Esophagus squamous epithelium (tissue), 5 donors: Measurements from ENCODE around the gene MTTP. TPM values are rescaled to one million over a fixed set of nuclear protein-coding genes. Genes with fewer than 3 reads are reported as not detected.

ENCODE experiments used
- DNase-seq: peaks from one replicate; lab custom pipeline; 2025; lab: John Stamatoyannopoulos, UW
- H3K27ac ChIP-seq, 4 donors: fragments of 200-600 bp; sonication (generic); one replicate each; pipeline ENCODE4 v1.5.1; 2016 to 2019; ENCODE audit warnings: mild to moderate bottlenecking in 1 of 4
- H3K27me3 ChIP-seq, 4 donors: fragments of 200-600 bp; sonication (generic); 1 replicate in 3 of 4; 2 replicates in 1 of 4; pipeline versions ENCODE4 v1.5.1 to v1.6.0; 2017 to 2021; ENCODE audit warnings: antibody characterized with exemption in 1 of 4
- H3K36me3 ChIP-seq, 3 donors: fragments of 200-600 bp; sonication (generic); one replicate each; pipeline ENCODE4 v1.5.1; 2016 to 2019
- H3K4me1 ChIP-seq, 3 donors: fragments of 200-600 bp; sonication (generic); one replicate each; pipeline ENCODE4 v1.5.1; 2017 to 2019
- H3K4me3 ChIP-seq, 4 donors: fragments of 200-600 bp; sonication (generic); 1 replicate in 3 of 4; 2 replicates in 1 of 4; pipeline ENCODE4 v1.5.1; 2016 to 2019; ENCODE audit warnings: mild to moderate bottlenecking in 2 of 4, moderate library complexity in 1 of 4
- H3K9me3 ChIP-seq, 3 donors: fragments of 200-600 bp; sonication (generic); one replicate each; pipeline ENCODE4 v1.5.1; 2016 to 2019
- POLR2A ChIP-seq, 4 donors: fragments of 450-650 bp; IDR thresholded peaks; one replicate each; pipeline ENCODE4 v1.6.1; 2017; ENCODE audit warnings: antibody characterized with exemption in 4 of 4, mild to moderate bottlenecking in 4 of 4, moderate library complexity in 3 of 4
- WGBS, 2 donors: methylation state at CpG; one replicate each; pipeline ENCODE4 v1.1.5; 2018; 5-methylcytosine and 5-hydroxymethylcytosine counted together
- intact Hi-C: fragments of 100-400 bp; cut with DNase I; formaldehyde crosslinking; loops from one replicate; pipeline ENCODE4 v1.15.0; 2022
- total RNA-seq, 4 donors: library from RNA; depleted of rRNA; stranded (reverse); fragments of >200 nt; gene quantifications; one replicate each; pipeline ENCODE4 v1.1.0, GENCODE V29; 2016
- TF ChIP-seq, protein P1 (sequence below), 6 experiments: fragments of 450-650 bp in 4 of 6; fragments of 200-600 bp in 2 of 6; sonication (generic) in 2 of 6; IDR thresholded peaks; one replicate each; pipeline ENCODE4 v1.5.1; 2016 to 2019; ENCODE audit warnings: antibody characterized with exemption in 6 of 6, mild to moderate bottlenecking in 4 of 6, moderate library complexity in 4 of 6
- donor health status: DM: yes; HTN: yes; CAD: no.

Gene MTTP
- total RNA-seq, 4 donors from 2014 or later = 0.13 to 0.41 (median 0.19) TPM; not detected in 1

DNA sequence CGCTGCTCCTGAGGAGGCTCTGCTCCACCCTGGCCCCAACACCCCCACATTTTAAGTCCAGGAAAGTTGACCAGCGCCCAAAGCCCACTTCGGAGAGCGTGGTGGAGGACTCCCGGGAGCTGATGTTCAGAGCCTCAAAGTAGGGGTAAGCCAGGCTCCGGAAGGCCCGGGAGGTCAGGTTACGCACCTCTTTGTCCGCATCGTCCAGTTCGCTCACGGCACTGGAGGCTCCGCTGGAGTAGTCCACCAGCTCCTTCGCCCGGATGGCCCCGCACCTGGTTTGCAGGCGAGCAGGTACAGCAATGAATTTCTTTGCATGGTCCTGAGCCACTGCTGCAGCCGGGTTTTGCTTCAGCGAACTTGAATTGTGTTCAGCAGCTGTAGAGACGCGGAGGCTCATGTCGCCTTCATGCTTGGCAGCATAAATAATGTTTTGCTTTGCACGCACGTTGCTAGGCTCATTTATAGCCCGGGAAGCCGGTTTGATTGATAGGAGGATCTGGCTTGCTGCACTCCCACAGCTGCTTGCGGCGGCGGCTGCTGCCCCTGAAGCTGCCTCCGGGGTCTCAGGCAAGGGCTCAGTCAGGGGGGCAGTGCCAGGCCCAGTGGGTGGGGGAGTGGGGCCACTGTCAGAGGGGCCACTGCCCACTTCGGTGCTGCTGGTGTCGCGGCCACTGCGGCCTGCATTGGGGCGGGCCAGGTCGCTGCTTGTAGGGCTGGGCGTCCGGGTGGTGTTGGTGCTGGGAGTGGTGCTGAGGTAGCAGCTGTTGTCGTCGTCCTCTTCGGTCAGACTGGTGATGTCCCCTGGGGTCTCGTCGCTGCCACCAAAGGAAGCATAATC, 78.2 kb downstream of the MTTP start:
- Histone ChIP-seq H3K36me3 (no peaks in the 10 kb centered on the region), H3K9me3 (no peaks in the 10 kb centered on the region), H3K4me1 (peaks cover 0 to 41% (median 12%) of the 10 kb centered on the region in 3 donors), H3K27ac (no peak overlapping the region), H3K27me3 (peaks cover 0 to 39% (median 0%) of the 10 kb centered on the region in 4 donors), H3K4me3 (no peak overlapping the region)
- no peak for DNase-seq
- TF ChIP-seq, protein P1, sequence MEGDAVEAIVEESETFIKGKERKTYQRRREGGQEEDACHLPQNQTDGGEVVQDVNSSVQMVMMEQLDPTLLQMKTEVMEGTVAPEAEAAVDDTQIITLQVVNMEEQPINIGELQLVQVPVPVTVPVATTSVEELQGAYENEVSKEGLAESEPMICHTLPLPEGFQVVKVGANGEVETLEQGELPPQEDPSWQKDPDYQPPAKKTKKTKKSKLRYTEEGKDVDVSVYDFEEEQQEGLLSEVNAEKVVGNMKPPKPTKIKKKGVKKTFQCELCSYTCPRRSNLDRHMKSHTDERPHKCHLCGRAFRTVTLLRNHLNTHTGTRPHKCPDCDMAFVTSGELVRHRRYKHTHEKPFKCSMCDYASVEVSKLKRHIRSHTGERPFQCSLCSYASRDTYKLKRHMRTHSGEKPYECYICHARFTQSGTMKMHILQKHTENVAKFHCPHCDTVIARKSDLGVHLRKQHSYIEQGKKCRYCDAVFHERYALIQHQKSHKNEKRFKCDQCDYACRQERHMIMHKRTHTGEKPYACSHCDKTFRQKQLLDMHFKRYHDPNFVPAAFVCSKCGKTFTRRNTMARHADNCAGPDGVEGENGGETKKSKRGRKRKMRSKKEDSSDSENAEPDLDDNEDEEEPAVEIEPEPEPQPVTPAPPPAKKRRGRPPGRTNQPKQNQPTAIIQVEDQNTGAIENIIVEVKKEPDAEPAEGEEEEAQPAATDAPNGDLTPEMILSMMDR (IDR thresholded peaks at IDR 0.05) = no peak
- no peak for TF ChIP-seq POLR2A (IDR thresholded peaks at IDR 0.05)
- intact Hi-C loops = no loop called here
- WGBS, 2 donors = 67 to 83% methylated on average over 23 of the region's 43 CpGs

DNA sequence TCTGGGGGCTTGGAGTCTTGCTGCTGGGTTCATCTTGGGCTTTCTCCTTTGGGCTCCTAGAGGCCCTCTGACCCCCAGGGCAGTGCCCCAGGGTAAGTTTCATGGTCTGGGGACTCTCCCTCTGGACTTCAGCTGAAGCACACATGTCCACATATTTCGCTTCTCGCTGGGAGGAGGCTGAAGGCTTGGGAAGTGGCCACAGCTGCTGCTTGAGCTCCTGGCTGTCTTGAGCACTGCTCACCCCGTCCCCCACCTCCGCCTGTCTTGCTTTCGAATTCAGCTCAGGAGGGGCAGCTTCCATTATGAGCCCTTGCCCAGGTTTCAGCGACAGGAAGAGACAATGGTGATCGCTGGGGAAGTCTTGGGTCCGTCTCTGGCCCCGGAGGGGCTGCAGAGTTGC, 79.3 kb downstream of the MTTP start:
- Histone ChIP-seq H3K4me3 (no peak overlapping the region), H3K9me3 (no peaks in the 10 kb centered on the region), H3K36me3 (no peaks in the 10 kb centered on the region), H3K27me3 (peaks cover 0 to 39% (median 0%) of the 10 kb centered on the region in 4 donors), H3K27ac (no peak overlapping the region), H3K4me1 (peaks cover 0 to 36% (median 12%) of the 10 kb centered on the region in 3 donors)
- no peak for DNase-seq
- no peak for TF ChIP-seq POLR2A (IDR thresholded peaks at IDR 0.05)
- TF ChIP-seq, protein P1 (IDR thresholded peaks at IDR 0.05) = no peak
- WGBS, 2 donors = 83 to 96% methylated on average over 3 to 5 of the region's 9 CpGs
- intact Hi-C loops = no loop called here

GRCh38 chr4:99654361-99654761, 79.7 kb downstream of the MTTP start:
- no peak for DNase-seq
- 79 to 82% methylated on average over 4 to 11 of the region's 15 CpGs for WGBS, 2 donors
- H3K27ac ChIP-seq = no peak overlapping the region
- H3K4me3 ChIP-seq = no peak overlapping the region
- intact Hi-C loops = no loop called here
- TF ChIP-seq POLR2A (IDR thresholded peaks at IDR 0.05) = no peak
- TF ChIP-seq, protein P1 (IDR thresholded peaks at IDR 0.05) = no peak
- H3K36me3 ChIP-seq = no peaks in the 10 kb centered on the region
- H3K27me3 ChIP-seq = peaks cover 0 to 39% (median 0%) of the 10 kb centered on the region in 4 donors
- peaks cover 0 to 35% (median 12%) of the 10 kb centered on the region in 3 donors for H3K4me1 ChIP-seq
- H3K9me3 ChIP-seq = no peaks in the 10 kb centered on the region

- no peaks in the 10 kb centered on the region for H3K36me3 ChIP-seq
- TF ChIP-seq, protein P1 (IDR thresholded peaks at IDR 0.05) = no peak
- no peak for TF ChIP-seq POLR2A (IDR thresholded peaks at IDR 0.05)
- H3K4me3 ChIP-seq = no peak overlapping the region
- H3K4me1 ChIP-seq = peaks cover 0 to 35% (median 12%) of the 10 kb centered on the region in 3 donors
- H3K9me3 ChIP-seq = no peaks in the 10 kb centered on the region
- WGBS, 2 donors = 53 to 65% methylated on average over 7 to 9 of the region's 9 CpGs
- intact Hi-C loops = no loop called here
- no peak for DNase-seq
- peak overlapping the region in 3 of 4 donors; percentile 12 to 65 (median 50) for H3K27ac ChIP-seq
- peaks cover 0 to 36% (median 0%) of the 10 kb centered on the region in 4 donors for H3K27me3 ChIP-seq
Measured at GRCh38 chr4:99655308-99656081, 80.9 kb downstream of the MTTP start.
